HG03378 (cell line): ENCODE data around the gene MAPK9.

ENCODE experiments used
- ATAC-seq: cut with Tn5 transposase; IDR thresholded peaks from one replicate; pipeline ENCODE4 v1.9.1; 2021; ENCODE audit warnings: mild to moderate bottlenecking, moderate library complexity; ENCODE audit not compliant: unreplicated experiment

MAPK9 gene

DNA sequence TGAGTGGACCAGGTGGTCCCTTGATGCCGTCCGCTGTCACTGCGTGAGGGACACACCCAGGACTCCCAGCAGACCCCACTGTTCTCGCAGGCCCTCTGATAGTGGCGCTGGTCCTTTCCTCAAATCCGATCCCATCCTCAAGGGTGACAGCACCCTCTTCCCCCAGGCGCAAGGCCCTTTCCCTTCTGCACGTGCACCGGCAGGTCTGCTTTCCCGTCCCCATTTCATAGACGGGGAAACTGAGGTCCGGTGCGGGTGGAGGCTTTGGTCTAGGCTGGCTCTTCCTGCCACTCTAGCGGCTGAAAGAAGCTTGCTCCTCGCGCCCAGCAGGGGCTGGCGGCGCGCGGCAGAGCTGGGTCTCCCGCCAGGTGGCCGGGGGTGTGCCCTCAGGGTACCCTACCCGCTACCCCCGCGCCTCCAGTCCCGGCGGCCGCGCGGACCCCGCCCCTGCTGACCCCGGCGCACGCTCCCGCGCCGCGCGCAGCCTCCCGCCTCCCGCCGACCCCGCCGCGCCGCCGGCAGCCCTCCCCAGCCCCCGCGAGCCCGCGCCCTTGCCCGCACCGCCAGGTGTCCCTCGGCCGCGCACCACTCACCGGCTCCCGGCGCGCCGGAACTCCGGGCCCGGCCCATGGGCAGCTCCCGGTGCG, 83.3 kb downstream of the MAPK9 start:
- no peak for ATAC-seq

- no peak for ATAC-seq
Observed at GRCh38 chr5:180208038-180208434, 83.8 kb downstream of the MAPK9 start.

GRCh38 chr5:180207593-180207992, 84.3 kb downstream of the MAPK9 start:
- no peak for ATAC-seq

- ATAC-seq, result no peak
Observed at GRCh38 chr5:180206993-180207392, 84.9 kb downstream of the MAPK9 start.

DNA sequence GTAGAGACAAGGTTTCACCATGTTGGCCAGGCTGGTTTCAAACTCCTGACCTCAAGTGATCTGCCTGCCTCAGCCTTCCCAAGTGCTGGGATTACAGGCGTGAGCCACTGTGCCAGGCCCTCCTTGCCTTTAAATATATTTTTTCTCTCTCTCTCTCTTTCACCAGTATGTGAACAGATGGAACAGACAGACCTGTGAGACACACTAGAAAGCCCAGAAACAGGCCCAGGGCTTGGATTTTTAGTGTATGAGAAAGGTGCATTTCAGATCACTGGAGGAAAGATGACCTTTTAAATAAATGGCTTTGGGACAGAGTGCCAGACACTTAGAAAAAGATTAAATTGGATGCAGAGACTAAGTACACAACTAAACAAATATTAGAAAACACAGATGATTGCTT, 86.0 kb downstream of the MAPK9 start:
- no peak for ATAC-seq

DNA sequence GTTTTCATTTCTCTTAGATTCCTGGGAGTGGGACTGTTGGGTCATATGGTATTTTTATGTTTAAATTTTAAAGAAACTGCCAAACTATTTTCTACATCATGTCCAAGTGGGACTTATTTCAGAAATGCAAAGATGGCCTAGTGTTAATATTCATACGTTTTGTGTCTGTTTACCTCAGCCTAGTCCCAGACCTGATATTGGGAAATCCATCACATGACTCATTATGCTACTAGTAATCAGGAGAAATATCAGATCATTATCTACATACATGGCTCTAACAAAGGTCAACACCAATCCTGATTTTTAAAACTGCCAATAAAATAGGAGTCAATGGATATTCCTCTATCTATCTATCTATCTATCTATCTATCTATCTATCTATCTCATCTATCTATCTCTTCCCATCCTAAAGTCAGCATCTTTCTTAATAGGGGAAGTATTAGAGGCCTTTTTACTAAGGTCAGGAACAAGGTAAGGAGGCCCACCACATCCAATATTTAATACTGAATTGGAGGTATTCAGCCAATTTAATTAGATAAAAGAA, 87.5 kb downstream of the MAPK9 start:
- no peak for ATAC-seq

- ATAC-seq, result no peak
Observed at GRCh38 chr5:180202939-180203573, 88.8 kb downstream of the MAPK9 start.

- ATAC-seq, result no peak
Observed at GRCh38 chr5:180201051-180201987, 90.6 kb downstream of the MAPK9 start.

DNA sequence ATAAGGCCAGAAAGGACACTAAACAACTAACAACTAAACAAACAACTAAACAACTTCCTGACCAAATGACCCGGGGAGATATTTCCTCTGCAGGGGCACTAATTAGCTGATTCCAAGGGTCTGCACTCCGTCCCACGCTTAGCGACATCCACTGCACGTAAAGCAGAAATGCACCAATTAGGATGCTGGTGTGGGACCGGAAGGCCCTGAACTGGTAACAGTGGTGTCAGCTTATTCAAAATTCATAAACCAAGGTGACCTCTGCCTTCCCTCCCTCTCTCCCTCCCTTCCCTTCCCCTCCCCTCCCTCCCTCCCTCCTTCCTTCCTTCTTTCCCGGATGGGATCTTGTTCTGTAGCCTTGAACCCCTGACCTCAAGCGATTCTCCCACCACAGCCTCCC, 92.5 kb downstream of the MAPK9 start:
- no peak for ATAC-seq

DNA sequence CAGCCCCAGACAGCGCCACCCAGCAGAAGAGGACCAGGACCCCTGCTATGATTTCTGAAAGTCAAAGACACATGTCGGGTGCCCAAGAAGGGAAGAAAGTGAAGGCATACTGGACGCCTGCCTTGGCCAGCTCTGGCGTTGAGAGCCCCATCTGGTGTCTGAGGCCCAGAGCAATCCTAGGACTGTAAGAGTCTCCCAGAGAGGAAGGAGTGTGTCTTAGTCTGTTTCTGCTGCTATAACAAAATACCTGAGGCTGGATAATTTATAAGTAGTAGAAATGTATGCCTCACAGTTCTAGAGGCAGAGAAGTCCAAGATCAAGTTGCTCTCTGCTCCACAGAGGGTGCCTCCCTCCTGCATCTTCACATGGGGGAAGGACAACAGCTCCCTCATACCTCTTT, 93.7 kb downstream of the MAPK9 start:
- no peak for ATAC-seq

DNA sequence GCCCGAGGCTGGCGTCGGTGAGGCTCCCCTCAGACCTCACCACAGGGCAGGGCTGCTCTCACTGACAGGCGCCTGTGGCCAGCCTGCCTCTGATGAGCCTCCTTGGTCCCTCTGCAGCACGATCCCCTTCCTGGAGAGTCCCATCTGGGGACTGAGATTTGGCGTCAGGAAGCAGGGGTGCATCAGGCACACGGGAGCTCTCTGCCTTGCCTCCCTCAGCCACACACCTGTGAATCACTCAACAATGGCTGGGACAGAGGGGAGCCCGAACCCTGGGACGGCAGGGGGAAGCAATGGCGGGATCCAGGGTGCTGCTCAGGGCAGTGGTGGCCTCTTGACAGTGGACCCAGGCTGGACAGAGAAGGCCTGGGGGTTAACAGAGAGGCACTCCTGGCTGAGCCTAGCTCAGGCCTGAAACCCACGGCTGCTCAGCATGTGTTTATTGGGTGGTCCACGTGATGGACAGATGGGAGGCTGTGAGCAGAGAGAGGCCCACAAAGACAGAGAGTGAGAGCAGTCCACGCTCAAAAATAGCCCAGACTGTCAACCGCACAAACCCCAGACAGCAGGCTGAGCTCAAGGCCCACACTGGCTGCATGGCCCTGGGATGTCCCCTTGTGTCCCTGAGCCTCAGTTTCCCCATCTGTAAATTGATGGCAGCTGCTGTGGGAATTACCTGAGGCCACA, 94.7 kb downstream of the MAPK9 start:
- no peak for ATAC-seq

DNA sequence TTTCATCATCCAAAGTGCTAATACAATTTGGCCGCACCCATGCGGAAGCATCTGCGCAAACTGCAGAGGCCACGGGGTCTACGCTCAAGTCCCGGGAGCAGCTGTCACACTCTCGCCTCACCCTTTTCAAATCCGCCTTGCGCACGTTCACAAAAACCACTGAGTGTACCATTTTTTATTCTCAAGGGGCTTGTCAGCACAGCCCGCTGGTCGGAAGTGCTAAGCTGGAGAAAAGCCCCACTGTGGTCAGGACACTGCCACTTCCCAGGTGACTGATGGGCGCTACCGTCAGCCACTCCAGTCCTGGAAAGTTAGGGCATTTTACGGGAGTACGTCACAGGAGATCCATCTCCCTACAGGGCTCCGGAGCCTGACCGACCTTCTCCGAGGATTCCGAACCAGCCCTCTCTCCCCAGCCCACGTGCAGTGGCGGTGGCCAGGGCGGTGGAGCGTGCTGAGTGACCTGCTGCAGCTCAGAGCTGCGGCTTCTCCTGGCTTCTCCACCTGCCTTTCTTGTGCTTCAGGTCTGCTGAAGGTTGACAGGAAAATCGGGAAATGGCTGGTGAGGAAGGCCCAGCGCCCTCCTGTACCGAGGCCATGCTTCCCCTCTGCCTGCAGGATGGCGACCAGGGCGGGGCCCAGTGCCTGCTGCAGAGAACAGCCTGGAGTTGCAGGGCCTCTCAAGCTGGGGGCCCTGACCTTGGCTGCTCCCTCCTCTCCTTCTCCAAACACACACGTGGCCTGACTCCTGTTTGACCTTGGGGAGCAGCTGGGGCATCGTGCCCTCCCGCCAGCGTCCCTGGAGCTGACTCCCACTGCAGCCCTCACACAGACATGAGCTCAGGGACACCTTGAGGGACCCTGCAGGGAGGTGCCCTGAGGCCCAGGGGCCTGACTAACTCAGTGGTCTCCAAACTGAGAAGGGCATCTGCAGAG, 97.2 kb downstream of the MAPK9 start:
- ATAC-seq, result no peak

DNA sequence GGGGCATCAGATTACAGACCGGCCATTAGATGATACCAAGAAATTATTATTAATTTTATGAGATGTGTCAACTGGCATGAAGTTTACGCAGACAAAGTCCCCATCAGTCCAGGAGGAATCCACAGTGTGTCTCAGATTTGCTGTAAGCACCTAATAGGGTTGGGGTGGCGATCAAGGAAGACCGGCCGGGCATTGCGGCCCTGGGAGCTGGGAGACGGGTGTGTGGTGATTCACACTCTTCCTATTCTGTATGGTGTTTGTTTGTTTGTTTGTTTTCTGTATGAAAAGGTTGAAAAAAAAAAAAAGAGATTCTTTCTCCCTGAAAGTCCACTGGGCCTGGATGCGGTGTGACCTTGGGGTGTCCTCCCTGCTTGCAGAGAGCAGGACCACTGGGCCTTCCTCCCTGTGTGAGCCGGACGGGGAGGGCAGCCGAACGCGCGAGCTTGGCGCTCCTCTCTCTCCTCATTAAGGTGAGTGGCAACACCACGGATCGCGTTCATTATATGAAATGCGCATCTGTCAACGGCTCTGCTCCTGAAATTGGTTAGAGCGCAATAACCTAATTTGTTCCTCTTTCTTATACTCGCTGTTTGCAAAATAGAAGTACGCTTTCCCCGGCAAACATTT, 98.0 kb downstream of the MAPK9 start:
- ATAC-seq, result no peak

DNA sequence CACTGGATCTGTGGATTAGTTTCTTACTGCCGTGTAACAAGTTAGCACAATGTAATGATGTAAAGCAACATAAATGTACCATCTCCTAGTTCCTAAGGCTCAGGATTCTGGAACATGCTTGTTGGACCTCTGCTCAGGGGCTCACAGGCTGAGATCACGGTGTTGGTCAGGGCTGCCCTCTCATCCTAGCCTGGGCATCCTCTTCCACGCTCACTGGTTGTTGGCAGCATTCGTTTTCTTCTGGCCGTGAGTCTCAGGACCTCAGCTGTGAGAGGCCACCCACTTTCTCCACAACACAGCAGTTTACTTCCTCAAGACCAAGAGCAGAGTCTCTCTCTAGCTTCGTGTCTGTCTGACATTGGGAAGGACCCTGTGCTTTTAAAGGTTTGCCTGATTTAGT, 100.2 kb downstream of the MAPK9 start:
- ATAC-seq, result no peak

DNA sequence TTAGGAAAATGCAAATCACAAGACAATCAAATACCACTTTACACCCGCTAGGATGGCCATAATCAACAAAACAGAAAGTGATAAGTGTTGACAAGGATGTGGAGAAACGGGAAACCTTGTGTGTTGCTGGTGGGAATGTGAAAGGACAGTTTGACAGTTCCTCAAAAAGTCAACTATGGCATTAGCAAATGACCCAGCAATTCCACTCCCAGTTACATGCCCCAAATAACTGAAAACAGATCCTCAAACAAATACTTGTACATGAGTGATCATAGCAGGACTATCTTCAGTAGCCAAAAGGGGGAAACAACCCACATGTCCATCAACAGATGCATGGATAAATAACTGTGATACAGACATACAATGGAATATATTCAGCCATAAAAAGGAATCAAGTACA, 104.1 kb downstream of the MAPK9 start:
- ATAC-seq, result no peak
